ENCODE results near the gene IFIH1.

The IFIH1 gene

GRCh38 chr2:162244541-162245031, 73.9 kb downstream of the IFIH1 start:
- H3K4me3 ChIP-seq (ENCODE audit: insufficient read depth, low read depth, low read length) = no peak overlapping the region
- no peaks in the 10 kb centered on the region for H3K4me1 ChIP-seq (ENCODE audit: control insufficient read depth, insufficient read depth, low read length)
- H3K9me3 ChIP-seq (ENCODE audit: control insufficient read depth, low read length) = no peaks in the 10 kb centered on the region
- 96 to 97% methylated on average over 2 of the region's 2 CpGs for WGBS, 2 experiments
- no peaks in the 10 kb centered on the region for H3K27me3 ChIP-seq (ENCODE audit: control insufficient read depth, insufficient read depth, low read length, poor library complexity, severe bottlenecking)
- H3K36me3 ChIP-seq (ENCODE audit: control insufficient read depth, insufficient read depth, low read length) = no peaks in the 10 kb centered on the region
- H3K27ac ChIP-seq (ENCODE audit: insufficient read depth, low read depth, low read length, poor library complexity, severe bottlenecking) = no peak overlapping the region

- H3K4me1 ChIP-seq (ENCODE audit: control insufficient read depth, insufficient read depth, low read length) = no peaks in the 10 kb centered on the region
- no peak overlapping the region for H3K27ac ChIP-seq (ENCODE audit: insufficient read depth, low read depth, low read length, poor library complexity, severe bottlenecking)
- 100% methylated on average over 1 of the region's 1 CpG for WGBS, 2 experiments
- no peaks in the 10 kb centered on the region for H3K9me3 ChIP-seq (ENCODE audit: control insufficient read depth, low read length)
- no peaks in the 10 kb centered on the region for H3K27me3 ChIP-seq (ENCODE audit: control insufficient read depth, insufficient read depth, low read length, poor library complexity, severe bottlenecking)
- H3K36me3 ChIP-seq (ENCODE audit: control insufficient read depth, insufficient read depth, low read length) = no peaks in the 10 kb centered on the region
- no peak overlapping the region for H3K4me3 ChIP-seq (ENCODE audit: insufficient read depth, low read depth, low read length)
These were observed 74.8 kb downstream of the IFIH1 start for GRCh38 chr2:162243715-162244114.

GRCh38 chr2:162243294-162243693, 75.2 kb downstream of the IFIH1 start, which contains the start of gene FAP:
FAP (minus strand) TSS chr2:162243445; CDS start chr2:162243327, 118 bp downstream.
- 92 to 95% methylated on average over 5 to 6 of the region's 6 CpGs for WGBS, 2 experiments
- H3K9me3 ChIP-seq (ENCODE audit: control insufficient read depth, low read length) = no peaks in the 10 kb centered on the region
- H3K27ac ChIP-seq (ENCODE audit: insufficient read depth, low read depth, low read length, poor library complexity, severe bottlenecking) = no peak within 1 kb of the TSS
- no peaks in the 10 kb centered on the region for H3K36me3 ChIP-seq (ENCODE audit: control insufficient read depth, insufficient read depth, low read length)
- no peaks in the 10 kb centered on the region for H3K4me1 ChIP-seq (ENCODE audit: control insufficient read depth, insufficient read depth, low read length)
- no peak within 1 kb of the TSS for H3K4me3 ChIP-seq (ENCODE audit: insufficient read depth, low read depth, low read length)
- no peaks in the 10 kb centered on the region for H3K27me3 ChIP-seq (ENCODE audit: control insufficient read depth, insufficient read depth, low read length, poor library complexity, severe bottlenecking)

- H3K4me3 ChIP-seq (ENCODE audit: insufficient read depth, low read depth, low read length) = no peak overlapping the region
- no peaks in the 10 kb centered on the region for H3K4me1 ChIP-seq (ENCODE audit: control insufficient read depth, insufficient read depth, low read length)
- H3K27ac ChIP-seq (ENCODE audit: insufficient read depth, low read depth, low read length, poor library complexity, severe bottlenecking) = no peak overlapping the region
- H3K27me3 ChIP-seq (ENCODE audit: control insufficient read depth, insufficient read depth, low read length, poor library complexity, severe bottlenecking) = no peaks in the 10 kb centered on the region
- 90 to 94% methylated on average over 5 of the region's 5 CpGs for WGBS, 2 experiments
- no peaks in the 10 kb centered on the region for H3K36me3 ChIP-seq (ENCODE audit: control insufficient read depth, insufficient read depth, low read length)
- no peaks in the 10 kb centered on the region for H3K9me3 ChIP-seq (ENCODE audit: control insufficient read depth, low read length)
These were observed 75.8 kb downstream of the IFIH1 start for GRCh38 chr2:162242586-162243280.

GRCh38 chr2:162241571-162241970, 76.9 kb downstream of the IFIH1 start:
- H3K27me3 ChIP-seq (ENCODE audit: control insufficient read depth, insufficient read depth, low read length, poor library complexity, severe bottlenecking) = no peaks in the 10 kb centered on the region
- WGBS, 2 experiments = 100% methylated on average over 1 of the region's 1 CpG; no CpG with 5 or more reads in 1 of the 2 experiments
- H3K4me3 ChIP-seq (ENCODE audit: insufficient read depth, low read depth, low read length) = no peak overlapping the region
- H3K4me1 ChIP-seq (ENCODE audit: control insufficient read depth, insufficient read depth, low read length) = no peaks in the 10 kb centered on the region
- no peak overlapping the region for H3K27ac ChIP-seq (ENCODE audit: insufficient read depth, low read depth, low read length, poor library complexity, severe bottlenecking)
- H3K9me3 ChIP-seq (ENCODE audit: control insufficient read depth, low read length) = no peaks in the 10 kb centered on the region
- H3K36me3 ChIP-seq (ENCODE audit: control insufficient read depth, insufficient read depth, low read length) = no peaks in the 10 kb centered on the region

GRCh38 chr2:162234620-162235462, 83.6 kb downstream of the IFIH1 start:
- Histone ChIP-seq H3K9me3 (ENCODE audit: control insufficient read depth, low read length) (no peaks in the 10 kb centered on the region), H3K4me3 (ENCODE audit: insufficient read depth, low read depth, low read length) (no peak overlapping the region), H3K36me3 (ENCODE audit: control insufficient read depth, insufficient read depth, low read length) (no peaks in the 10 kb centered on the region), H3K27ac (ENCODE audit: insufficient read depth, low read depth, low read length, poor library complexity, severe bottlenecking) (no peak overlapping the region), H3K4me1 (ENCODE audit: control insufficient read depth, insufficient read depth, low read length) (no peaks in the 10 kb centered on the region), H3K27me3 (ENCODE audit: control insufficient read depth, insufficient read depth, low read length, poor library complexity, severe bottlenecking) (no peaks in the 10 kb centered on the region)
- 95 to 97% methylated on average over 34 of the region's 38 CpGs for WGBS, 2 experiments

GRCh38 chr2:162233197-162233596, 85.3 kb downstream of the IFIH1 start:
- no peak overlapping the region for H3K27ac ChIP-seq (ENCODE audit: insufficient read depth, low read depth, low read length, poor library complexity, severe bottlenecking)
- H3K9me3 ChIP-seq (ENCODE audit: control insufficient read depth, low read length) = no peaks in the 10 kb centered on the region
- H3K27me3 ChIP-seq (ENCODE audit: control insufficient read depth, insufficient read depth, low read length, poor library complexity, severe bottlenecking) = no peaks in the 10 kb centered on the region
- WGBS, 2 experiments = 80 to 82% methylated on average over 1 of the region's 1 CpG
- H3K36me3 ChIP-seq (ENCODE audit: control insufficient read depth, insufficient read depth, low read length) = no peaks in the 10 kb centered on the region
- no peaks in the 10 kb centered on the region for H3K4me1 ChIP-seq (ENCODE audit: control insufficient read depth, insufficient read depth, low read length)
- H3K4me3 ChIP-seq (ENCODE audit: insufficient read depth, low read depth, low read length) = no peak overlapping the region

- H3K36me3 ChIP-seq (ENCODE audit: control insufficient read depth, insufficient read depth, low read length) = no peaks in the 10 kb centered on the region
- H3K27me3 ChIP-seq (ENCODE audit: control insufficient read depth, insufficient read depth, low read length, poor library complexity, severe bottlenecking) = no peaks in the 10 kb centered on the region
- WGBS, 2 experiments = 82 to 95% methylated on average over 1 of the region's 2 CpGs
- no peaks in the 10 kb centered on the region for H3K9me3 ChIP-seq (ENCODE audit: control insufficient read depth, low read length)
- no peaks in the 10 kb centered on the region for H3K4me1 ChIP-seq (ENCODE audit: control insufficient read depth, insufficient read depth, low read length)
- H3K4me3 ChIP-seq (ENCODE audit: insufficient read depth, low read depth, low read length) = no peak overlapping the region
- no peak overlapping the region for H3K27ac ChIP-seq (ENCODE audit: insufficient read depth, low read depth, low read length, poor library complexity, severe bottlenecking)
These were observed 85.8 kb downstream of the IFIH1 start for GRCh38 chr2:162232671-162233070.

- no peaks in the 10 kb centered on the region for H3K36me3 ChIP-seq (ENCODE audit: control insufficient read depth, insufficient read depth, low read length)
- no peaks in the 10 kb centered on the region for H3K9me3 ChIP-seq (ENCODE audit: control insufficient read depth, low read length)
- H3K27ac ChIP-seq (ENCODE audit: insufficient read depth, low read depth, low read length, poor library complexity, severe bottlenecking) = no peak overlapping the region
- no peaks in the 10 kb centered on the region for H3K27me3 ChIP-seq (ENCODE audit: control insufficient read depth, insufficient read depth, low read length, poor library complexity, severe bottlenecking)
- H3K4me3 ChIP-seq (ENCODE audit: insufficient read depth, low read depth, low read length) = no peak overlapping the region
- WGBS, 2 experiments = 88% methylated on average over 2 of the region's 2 CpGs; no CpG with 5 or more reads in 1 of the 2 experiments
- H3K4me1 ChIP-seq (ENCODE audit: control insufficient read depth, insufficient read depth, low read length) = no peaks in the 10 kb centered on the region
These were observed 86.5 kb downstream of the IFIH1 start for GRCh38 chr2:162232027-162232426.

- H3K4me1 ChIP-seq (ENCODE audit: control insufficient read depth, insufficient read depth, low read length) = no peaks in the 10 kb centered on the region
- H3K9me3 ChIP-seq (ENCODE audit: control insufficient read depth, low read length) = no peaks in the 10 kb centered on the region
- no peaks in the 10 kb centered on the region for H3K36me3 ChIP-seq (ENCODE audit: control insufficient read depth, insufficient read depth, low read length)
- 81 to 92% methylated on average over 1 of the region's 1 CpG for WGBS, 2 experiments
- no peaks in the 10 kb centered on the region for H3K27me3 ChIP-seq (ENCODE audit: control insufficient read depth, insufficient read depth, low read length, poor library complexity, severe bottlenecking)
- no peak overlapping the region for H3K4me3 ChIP-seq (ENCODE audit: insufficient read depth, low read depth, low read length)
- no peak overlapping the region for H3K27ac ChIP-seq (ENCODE audit: insufficient read depth, low read depth, low read length, poor library complexity, severe bottlenecking)
These were observed 87.7 kb downstream of the IFIH1 start for GRCh38 chr2:162230761-162231160.
